Natural killer cell (primary cell): ENCODE data around the gene KHSRP. TPM values are rescaled to one million over a fixed set of nuclear protein-coding genes. Genes with fewer than 3 reads are reported as not detected.

Experiments
- ATAC-seq, 3 donors: fragments of 150-1000 bp in 2 of 3; fragments of 200-7000 bp in 1 of 3; cut with Tn5 transposase; 1 replicate in 1 of 3; 2 replicates in 2 of 3; pipeline ENCODE4 v1.10.0; 2021; ENCODE audit warnings: mild to moderate bottlenecking in 2 of 3, moderate library complexity in 2 of 3
- DNase-seq, 2 donors: peaks; one replicate each; pipeline versions ENCODE4 v3.0.0 to v3.0.0-alpha.2; 2013 to 2021; ENCODE audit warnings: mixed read lengths in 1 of 2
- H3K27ac ChIP-seq: one replicate; pipeline ENCODE4 v1.5.1; 2013; ENCODE audit warnings: mild to moderate bottlenecking, low read length
- H3K27me3 ChIP-seq: one replicate; pipeline ENCODE4 v1.6.1; 2013; ENCODE audit warnings: low read length; ENCODE audit not compliant: control insufficient read depth, insufficient read depth
- H3K36me3 ChIP-seq: one replicate; pipeline ENCODE4 v1.6.1; 2013; ENCODE audit warnings: low read length; ENCODE audit not compliant: control insufficient read depth, insufficient read depth
- H3K4me1 ChIP-seq: one replicate; pipeline ENCODE4 v1.6.1; 2013; ENCODE audit warnings: low read length; ENCODE audit not compliant: control insufficient read depth, insufficient read depth
- H3K4me3 ChIP-seq: one replicate; pipeline ENCODE4 v1.5.1; 2013; ENCODE audit warnings: low read length
- H3K9me3 ChIP-seq: one replicate; pipeline ENCODE4 v1.6.1; 2013; ENCODE audit warnings: low read length; ENCODE audit not compliant: control insufficient read depth, insufficient read depth
- H3K27ac Mint-ChIP-seq, 2 donors: one replicate each; pipeline ENCODE4 v1.8.0; 2022; ENCODE audit warnings: mild to moderate bottlenecking in 2 of 2, mixed read lengths in 2 of 2, moderate library complexity in 1 of 2
- H3K27me3 Mint-ChIP-seq, 2 donors: one replicate each; pipeline ENCODE4 v1.8.0; 2022; ENCODE audit warnings: low read depth in 2 of 2, mixed read lengths in 2 of 2
- H3K36me3 Mint-ChIP-seq: one replicate; pipeline ENCODE4 v1.8.0; 2022; ENCODE audit warnings: mixed read lengths
- H3K4me1 Mint-ChIP-seq, 2 donors: one replicate each; pipeline ENCODE4 v1.8.0; 2022; ENCODE audit warnings: mixed read lengths in 2 of 2
- H3K4me3 Mint-ChIP-seq: one replicate; pipeline ENCODE4 v1.8.0; 2022; ENCODE audit warnings: mild to moderate bottlenecking, moderate library complexity, mixed read lengths
- H3K9me3 Mint-ChIP-seq, 2 donors: one replicate each; pipeline ENCODE4 v1.8.0; 2022; ENCODE audit warnings: mixed read lengths in 2 of 2
- WGBS: methylation state at CpG from one replicate; pipeline ENCODE4 v1.1.7; 2013; ENCODE audit warnings: missing lambda C conversion rate; ENCODE audit not compliant: insufficient coverage; 5-methylcytosine and 5-hydroxymethylcytosine counted together
- intact Hi-C: fragments of 100-400 bp; cut with micrococcal nuclease; formaldehyde crosslinking; loops from one replicate; pipeline ENCODE4 v1.14.2; 2022
- total RNA-seq, 4 donors: library from RNA; stranded (reverse); fragments of 120-200 nt in 1 of 4; gene quantifications; one replicate each; pipeline versions ENCODE4 v1.2.3 to v1.2.4, GENCODE V29; 2013 to 2022
- TF ChIP-seq, protein P1 (sequence below): fragments of 200-600 bp; IDR thresholded peaks from one replicate; pipeline ENCODE4 v1.8.0; 2022; ENCODE audit warnings: antibody characterized with exemption

Gene KHSRP
- total RNA-seq, 3 donors from 2014 or later (not counting 1 experiment from before 2014, with no cell fraction given) = 160 to 192 (median 165) TPM

DNA sequence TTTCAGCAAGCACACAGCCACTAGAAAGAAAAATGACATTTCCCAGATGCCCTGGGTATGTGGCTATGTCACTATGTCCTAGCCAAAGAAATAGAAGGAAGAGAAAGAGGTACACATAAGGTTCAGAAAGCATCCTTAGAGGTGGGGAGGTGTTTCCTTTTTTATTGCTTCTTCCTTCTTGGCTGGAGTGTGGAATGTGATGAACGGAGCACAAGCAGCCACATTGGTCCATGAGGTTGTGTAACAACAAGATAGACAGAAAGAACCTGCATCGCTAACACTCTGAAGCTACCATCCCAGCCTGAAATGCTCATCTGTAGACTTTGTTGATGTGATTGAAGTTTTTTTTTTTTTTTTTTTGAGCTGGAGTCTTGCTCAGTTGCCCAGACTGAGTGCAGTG, 28.3 kb upstream of the KHSRP start:
- 100% methylated on average over 2 of the region's 2 CpGs for WGBS
- intact Hi-C loops = no loop called here
- H3K9me3 ChIP-seq = peaks cover 10% of the 10 kb centered on the region
- no peak overlapping the region for H3K27ac ChIP-seq
- DNase-seq = no peak
- Mint-ChIP-seq H3K4me3 (no peak overlapping the region), H3K36me3 (no peaks in the 10 kb centered on the region), H3K9me3 (no peaks in the 10 kb centered on the region), H3K27ac (no peak overlapping the region), H3K4me1 (no peaks in the 10 kb centered on the region), H3K27me3 (peaks cover 0 to 2% of the 10 kb centered on the region in 2 donors)
- no peak overlapping the region for H3K4me3 ChIP-seq
- no peaks in the 10 kb centered on the region for H3K27me3 ChIP-seq
- no peaks in the 10 kb centered on the region for H3K36me3 ChIP-seq
- TF ChIP-seq, protein P1, sequence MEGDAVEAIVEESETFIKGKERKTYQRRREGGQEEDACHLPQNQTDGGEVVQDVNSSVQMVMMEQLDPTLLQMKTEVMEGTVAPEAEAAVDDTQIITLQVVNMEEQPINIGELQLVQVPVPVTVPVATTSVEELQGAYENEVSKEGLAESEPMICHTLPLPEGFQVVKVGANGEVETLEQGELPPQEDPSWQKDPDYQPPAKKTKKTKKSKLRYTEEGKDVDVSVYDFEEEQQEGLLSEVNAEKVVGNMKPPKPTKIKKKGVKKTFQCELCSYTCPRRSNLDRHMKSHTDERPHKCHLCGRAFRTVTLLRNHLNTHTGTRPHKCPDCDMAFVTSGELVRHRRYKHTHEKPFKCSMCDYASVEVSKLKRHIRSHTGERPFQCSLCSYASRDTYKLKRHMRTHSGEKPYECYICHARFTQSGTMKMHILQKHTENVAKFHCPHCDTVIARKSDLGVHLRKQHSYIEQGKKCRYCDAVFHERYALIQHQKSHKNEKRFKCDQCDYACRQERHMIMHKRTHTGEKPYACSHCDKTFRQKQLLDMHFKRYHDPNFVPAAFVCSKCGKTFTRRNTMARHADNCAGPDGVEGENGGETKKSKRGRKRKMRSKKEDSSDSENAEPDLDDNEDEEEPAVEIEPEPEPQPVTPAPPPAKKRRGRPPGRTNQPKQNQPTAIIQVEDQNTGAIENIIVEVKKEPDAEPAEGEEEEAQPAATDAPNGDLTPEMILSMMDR = no peak
- H3K4me1 ChIP-seq = no peaks in the 10 kb centered on the region
- ATAC-seq = no peak

DNA sequence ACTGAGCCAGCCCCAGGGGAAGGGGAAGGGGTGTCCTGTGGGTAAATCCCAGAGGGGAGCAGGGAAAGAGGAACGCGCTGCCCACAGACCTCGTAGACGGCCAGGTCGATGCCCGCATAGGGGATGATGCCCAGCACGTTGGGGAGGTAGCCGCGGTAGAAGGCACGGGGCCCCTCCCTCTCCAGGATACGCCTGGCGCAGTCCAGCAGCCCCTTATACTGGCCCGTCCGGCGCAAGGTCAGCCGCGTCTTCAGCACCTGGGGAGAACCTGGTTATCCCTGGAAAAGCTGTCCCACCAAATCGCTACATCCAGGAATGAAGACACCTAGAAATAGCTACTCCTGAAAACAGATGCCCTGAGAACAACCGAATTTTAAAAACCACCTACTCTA, 27.6 kb upstream of the KHSRP start:
- Histone ChIP-seq H3K27ac (no peak overlapping the region), H3K9me3 (peaks cover 10% of the 10 kb centered on the region), H3K36me3 (no peaks in the 10 kb centered on the region), H3K4me1 (no peaks in the 10 kb centered on the region), H3K4me3 (no peak overlapping the region), H3K27me3 (no peaks in the 10 kb centered on the region)
- Mint-ChIP-seq H3K36me3 (no peaks in the 10 kb centered on the region), H3K9me3 (no peaks in the 10 kb centered on the region), H3K4me3 (no peak overlapping the region), H3K4me1 (no peaks in the 10 kb centered on the region), H3K27ac (no peak overlapping the region), H3K27me3 (peaks cover 0 to 2% of the 10 kb centered on the region in 2 donors)
- intact Hi-C loops = no loop called here
- ATAC-seq (no peak), DNase-seq (no peak)
- 95% methylated on average over 19 of the region's 19 CpGs for WGBS
- TF ChIP-seq, protein P1 = no peak

DNA sequence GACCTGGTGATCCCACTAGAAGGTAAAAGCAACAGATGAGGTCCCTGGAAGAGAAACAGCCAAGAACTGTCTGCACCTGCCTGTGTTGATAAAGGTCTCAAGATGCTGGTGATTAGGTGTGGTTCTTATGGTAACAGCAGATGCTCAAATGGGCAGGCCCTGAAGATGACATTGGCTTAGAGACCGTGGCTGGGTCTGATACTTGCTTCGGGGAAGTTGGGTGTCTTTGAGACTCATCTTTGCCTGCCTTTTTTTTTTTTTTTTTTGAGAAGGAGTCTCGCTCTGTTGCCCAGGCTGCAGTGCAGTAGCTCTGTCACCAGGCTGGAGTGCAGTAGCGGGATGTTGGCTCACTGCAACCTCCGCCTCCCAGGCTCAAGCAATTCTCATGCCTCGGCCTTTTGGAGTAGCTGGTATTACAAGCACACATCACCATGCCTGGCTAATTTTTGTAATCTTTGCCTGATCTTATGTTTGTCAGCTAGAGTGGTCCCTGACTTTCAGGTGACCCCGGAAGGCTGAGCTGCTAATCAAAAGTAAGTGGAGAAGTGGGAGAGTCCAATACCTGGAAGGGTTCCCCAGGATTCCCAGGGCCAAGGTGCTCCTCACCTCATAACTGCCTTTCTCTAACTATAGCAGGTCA, 27.1 kb upstream of the KHSRP start:
- H3K9me3 ChIP-seq = peaks cover 10% of the 10 kb centered on the region
- no peaks in the 10 kb centered on the region for H3K9me3 Mint-ChIP-seq
- H3K27ac Mint-ChIP-seq = no peak overlapping the region
- peaks cover 0 to 2% of the 10 kb centered on the region in 2 donors for H3K27me3 Mint-ChIP-seq
- no peaks in the 10 kb centered on the region for H3K27me3 ChIP-seq
- ATAC-seq (no peak), DNase-seq (no peak)
- no peaks in the 10 kb centered on the region for H3K36me3 ChIP-seq
- no peak overlapping the region for H3K4me3 Mint-ChIP-seq
- H3K4me1 Mint-ChIP-seq = no peaks in the 10 kb centered on the region
- TF ChIP-seq, protein P1 = no peak
- no peak overlapping the region for H3K27ac ChIP-seq
- no peak overlapping the region for H3K4me3 ChIP-seq
- H3K4me1 ChIP-seq = no peaks in the 10 kb centered on the region
- intact Hi-C loops = no loop called here
- WGBS = 94% methylated on average over 7 of the region's 7 CpGs
- H3K36me3 Mint-ChIP-seq = no peaks in the 10 kb centered on the region

DNA sequence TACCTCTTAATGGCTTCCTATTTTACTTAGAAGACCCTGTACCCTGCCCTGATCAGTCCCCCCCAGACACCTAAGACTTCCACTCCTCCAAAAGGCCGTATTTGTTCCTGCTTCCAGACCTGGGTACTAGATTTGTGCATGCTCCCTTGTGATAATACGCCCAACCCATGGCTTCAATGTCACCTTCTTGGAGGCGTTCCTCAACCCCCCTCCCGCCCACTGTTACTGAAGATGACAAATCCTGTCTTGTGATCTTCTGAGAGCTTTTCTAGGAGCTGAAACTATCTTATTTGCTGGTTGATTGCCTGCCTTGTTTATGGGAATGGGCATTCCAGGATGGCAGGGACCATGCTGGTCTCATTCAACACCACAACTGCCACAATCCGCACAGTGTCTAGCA, 25.6 kb upstream of the KHSRP start:
- H3K27me3 ChIP-seq = no peaks in the 10 kb centered on the region
- H3K36me3 ChIP-seq = no peaks in the 10 kb centered on the region
- H3K4me3 ChIP-seq = no peak overlapping the region
- intact Hi-C loops = no loop called here
- Mint-ChIP-seq H3K27me3 (peaks cover 0 to 2% of the 10 kb centered on the region in 2 donors), H3K27ac (no peak overlapping the region), H3K9me3 (no peaks in the 10 kb centered on the region), H3K4me1 (no peaks in the 10 kb centered on the region), H3K36me3 (no peaks in the 10 kb centered on the region), H3K4me3 (no peak overlapping the region)
- ATAC-seq (no peak), DNase-seq (no peak)
- H3K4me1 ChIP-seq = no peaks in the 10 kb centered on the region
- TF ChIP-seq, protein P1 = no peak
- H3K9me3 ChIP-seq = peaks cover 10% of the 10 kb centered on the region
- H3K27ac ChIP-seq = no peak overlapping the region
- 95% methylated on average over 5 of the region's 5 CpGs for WGBS
